HG02884 (cell line): ENCODE data around the gene TEKT1.

ENCODE experiments used
- ATAC-seq: cut with Tn5 transposase; IDR thresholded peaks from one replicate; pipeline ENCODE4 v1.9.1; 2021; ENCODE audit warnings: mild to moderate bottlenecking, moderate library complexity; ENCODE audit not compliant: unreplicated experiment

TEKT1 gene

GRCh38 chr17:6768447-6768846, 63.1 kb downstream of the TEKT1 start:
- no peak for ATAC-seq

- ATAC-seq, result no peak
These were observed 69.8 kb downstream of the TEKT1 start for GRCh38 chr17:6761779-6762178.

GRCh38 chr17:6757747-6758146, 73.8 kb downstream of the TEKT1 start:
- ATAC-seq, result no peak

GRCh38 chr17:6756425-6757031, 75.0 kb downstream of the TEKT1 start:
- no peak for ATAC-seq

GRCh38 chr17:6755731-6756184, 75.8 kb downstream of the TEKT1 start, which contains the start of gene XAF1:
Gene XAF1 (plus strand): TSS chr17:6756046. CDS start chr17:6756079, 33 bp downstream.
- no peak for ATAC-seq

GRCh38 chr17:6755281-6755680, 76.2 kb downstream of the TEKT1 start:
- no peak for ATAC-seq

GRCh38 chr17:6753546-6753945, 78.0 kb downstream of the TEKT1 start:
- no peak for ATAC-seq

GRCh38 chr17:6753006-6753445, 78.5 kb downstream of the TEKT1 start:
- ATAC-seq, result no peak

- no peak for ATAC-seq
These were observed 79.2 kb downstream of the TEKT1 start for GRCh38 chr17:6752068-6752909.

GRCh38 chr17:6749519-6749918, 82.0 kb downstream of the TEKT1 start:
- ATAC-seq, result no peak

GRCh38 chr17:6748617-6749016, 82.9 kb downstream of the TEKT1 start:
- no peak for ATAC-seq
